Measurements from ENCODE around the gene TLCD4.
"Not testable (repeated sequence)": the region's sequence is repeated elsewhere in the genome, so short reads cannot be mapped to it uniquely, and the experiment has no call there.

TLCD4 gene

GRCh38 chr1:95154096-95154495, 36.9 kb downstream of the TLCD4 start:
- no peak for DNase-seq (ENCODE audit: low spot score)

DNA sequence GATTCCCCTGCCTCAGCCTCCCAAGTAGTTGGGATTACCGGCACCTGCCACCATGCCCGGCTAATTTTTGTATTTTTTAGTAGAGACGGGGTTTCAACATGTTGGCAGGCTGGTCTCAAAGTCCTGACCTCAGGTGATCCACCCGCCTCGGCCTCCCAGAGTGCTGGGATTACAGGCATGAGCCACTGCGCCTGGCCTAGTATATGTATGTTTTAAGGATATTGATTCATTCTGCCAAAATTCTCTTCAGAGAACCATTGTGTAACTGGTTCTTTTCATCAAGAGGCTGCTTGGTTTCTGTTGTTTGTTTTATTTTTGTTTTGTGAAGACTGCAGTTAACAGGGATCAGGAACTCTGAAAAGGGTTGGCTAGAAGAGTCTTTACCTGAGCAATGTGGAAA, 48.4 kb downstream of the TLCD4 start:
- DNase-seq (ENCODE audit: low spot score): not testable (repeated sequence)

Measured in hepatic stellate cell (primary cell).